SK-MEL-5 (cell line): Measurements from ENCODE around the gene ACTA1. TPM values are rescaled to one million over a fixed set of nuclear protein-coding genes. Genes with fewer than 3 reads are reported as not detected.
"Not testable (repeated sequence)": the region's sequence is repeated elsewhere in the genome, so short reads cannot be mapped to it uniquely, and the experiment has no call there.

Experiments
- DNase-seq: peaks from one replicate; pipeline ENCODE4 v3.0.0-alpha.2; 2016; ENCODE audit warnings: low read depth, low spot score
- in situ Hi-C: cut with HindIII; loops from 2 replicates; pipeline ENCODE4 v1.10.0; 2016; ENCODE audit warnings: low sequenced_read_pairs, high pct_unique_total_duplicates, low pct_unique_long_range_greater_than_20kb
- total RNA-seq: library from RNA; depleted of rRNA; stranded (reverse); fragments of >200 nt; shearing (Covaris generic); gene quantifications from 2 replicates; pipeline ENCODE4 v1.2.3, GENCODE V29; 2014

ACTA1 gene
- total RNA-seq, 1 experiment from 2014 or later, result 0.16 TPM

DNA sequence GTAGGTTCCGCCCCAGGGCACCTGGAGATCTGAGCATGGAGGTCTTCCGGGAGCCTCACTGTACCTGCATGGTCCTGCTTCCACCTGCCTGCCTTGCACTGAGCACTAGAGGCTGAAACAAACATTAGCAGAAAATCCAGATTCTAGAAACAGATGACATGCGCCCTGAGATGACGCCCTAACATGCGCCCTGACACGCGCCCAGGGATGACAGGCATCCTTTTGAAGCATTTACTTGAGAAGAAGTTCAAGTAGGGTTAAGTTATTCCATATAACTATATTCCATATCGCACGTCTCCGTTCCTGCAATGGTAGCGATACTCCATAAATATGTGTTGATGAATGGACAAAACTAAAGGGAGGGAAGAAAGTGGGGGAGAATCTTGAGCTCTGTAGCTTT is 13.7 kb downstream of the ACTA1 start:
- no peak for DNase-seq
- in situ Hi-C loops, result no loop called here

DNA sequence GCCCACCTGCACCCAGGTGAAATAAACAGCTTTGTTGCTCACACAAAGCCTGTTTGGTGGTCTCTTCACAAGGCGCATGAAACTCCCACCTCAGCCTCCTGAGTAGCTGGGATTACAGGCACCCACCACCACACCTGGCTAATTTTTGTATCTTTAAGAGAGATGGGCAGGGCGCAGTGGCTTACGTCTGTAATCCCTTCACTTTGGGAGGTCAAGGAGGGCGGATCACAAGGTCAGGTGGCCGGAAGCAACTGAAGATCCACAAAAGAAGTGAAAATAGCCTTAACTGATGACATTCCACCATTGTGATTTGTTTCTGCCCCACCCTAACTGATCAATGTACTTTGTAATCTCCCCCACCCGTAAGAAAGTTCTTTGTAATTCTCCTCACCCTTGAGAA is 15.3 kb downstream of the ACTA1 start:
- in situ Hi-C loops, DNase-seq: not testable (repeated sequence)

DNA sequence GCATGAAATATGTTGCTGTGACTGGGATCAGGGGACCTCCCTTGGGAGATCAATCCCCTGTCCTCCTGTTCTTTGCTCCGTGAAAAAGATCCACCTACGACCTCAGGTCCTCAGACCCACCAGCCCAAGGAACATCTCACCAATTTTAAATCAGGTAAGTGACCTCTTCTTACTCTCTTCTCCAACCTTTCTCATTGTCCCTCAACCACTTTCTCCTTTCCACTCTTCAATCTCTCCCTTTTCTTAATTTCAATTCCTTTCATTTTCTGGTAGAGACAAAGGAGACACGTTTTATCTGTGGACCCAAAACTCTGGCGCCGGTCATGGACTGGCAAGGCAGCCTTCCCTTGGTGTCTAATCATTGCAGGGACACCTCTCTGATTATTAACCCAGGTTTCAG is 21.1 kb downstream of the ACTA1 start:
- in situ Hi-C loops, result not testable (repeated sequence)

DNA sequence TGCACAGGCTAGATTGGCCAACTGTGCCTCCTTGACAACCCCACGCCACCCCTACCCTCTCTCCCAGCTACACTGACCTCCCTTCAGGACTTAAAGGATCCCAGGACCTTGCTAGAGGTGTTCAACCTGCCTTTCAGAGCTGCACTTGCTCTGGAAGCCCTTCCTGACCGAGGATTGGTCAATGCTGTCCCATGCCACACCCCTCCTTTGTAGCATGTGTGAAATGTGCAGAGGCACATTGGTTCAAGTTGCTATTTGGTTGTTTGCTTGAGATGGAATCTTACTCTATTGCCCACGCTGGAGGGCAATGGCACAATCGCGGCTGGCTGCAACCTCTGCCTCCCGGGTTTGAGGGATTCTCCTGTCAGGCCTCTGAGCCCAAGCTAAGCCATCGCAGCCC is 21.8 kb downstream of the ACTA1 start:
- DNase-seq, result no peak
- in situ Hi-C loops, result no loop called here

More for the DNA sequence above, 21.1 kb downstream of the ACTA1 start:
- DNase-seq, result not testable (repeated sequence)

DNA sequence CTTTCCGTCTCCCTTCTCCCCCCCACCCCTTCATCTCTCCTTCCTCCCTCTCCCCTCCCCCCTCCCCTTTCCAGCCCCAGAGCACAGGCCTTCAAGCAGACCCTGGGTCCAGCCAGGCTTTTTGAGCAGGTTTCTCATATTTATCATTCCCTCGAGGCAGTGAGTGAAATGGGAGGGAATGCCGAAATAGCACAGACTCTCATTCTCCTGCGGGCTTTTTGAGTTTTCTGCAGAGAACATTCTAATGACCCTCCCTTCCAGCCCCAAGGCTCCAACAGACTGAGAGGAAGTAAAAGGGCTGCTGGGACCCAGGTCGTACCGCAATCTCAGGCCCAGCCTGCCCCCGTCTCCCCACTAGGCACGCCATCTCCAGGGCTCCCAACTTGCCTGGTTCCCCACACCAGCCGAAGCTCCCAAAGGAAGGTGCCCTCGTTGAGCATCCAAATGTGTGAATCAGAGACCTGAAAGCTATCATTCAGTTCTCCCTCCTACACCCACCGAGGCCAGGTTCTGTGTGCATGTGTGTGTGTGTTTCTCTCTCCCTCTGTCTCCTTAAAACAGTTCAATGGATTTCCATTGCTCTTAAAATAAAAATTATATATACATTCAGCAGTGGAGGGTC is 22.3 kb downstream of the ACTA1 start:
- in situ Hi-C loops, result no loop called here
- no peak for DNase-seq

DNA sequence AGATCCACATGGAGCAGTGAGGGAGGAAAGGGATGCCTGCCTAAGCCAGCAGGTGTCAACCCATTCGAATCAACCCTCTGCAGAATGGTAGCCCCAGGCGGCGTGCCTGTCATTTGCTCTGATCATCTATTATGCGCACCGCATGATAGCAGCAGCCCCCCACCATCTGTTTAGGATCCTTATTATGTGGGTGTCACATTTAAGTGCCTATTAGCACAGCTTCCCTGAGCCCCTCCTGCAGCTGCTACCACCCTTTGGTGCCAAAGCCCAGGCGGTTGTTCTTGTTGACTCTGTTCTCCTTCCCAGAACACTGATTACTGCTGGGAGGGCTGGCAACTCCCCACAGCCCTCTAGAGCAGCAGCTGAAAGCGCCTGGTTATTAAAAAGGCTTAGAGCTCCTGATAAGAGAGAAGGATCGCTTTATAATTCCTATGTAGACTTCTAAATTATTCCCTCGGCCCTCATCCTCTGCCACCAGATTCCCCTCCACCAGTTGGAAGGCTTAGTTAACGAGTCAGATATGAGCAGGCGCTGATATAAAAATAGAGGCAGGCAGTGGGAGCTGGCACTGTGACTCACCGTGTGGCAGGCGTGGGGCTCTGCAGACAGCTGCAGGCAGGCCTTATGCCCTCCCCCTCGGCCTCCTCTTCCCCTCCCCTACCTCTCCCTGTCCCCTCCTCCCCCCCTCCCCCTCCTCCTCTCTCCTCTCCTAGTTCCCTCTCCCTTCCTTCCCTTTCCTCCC is 23.0 kb downstream of the ACTA1 start:
- in situ Hi-C loops, result no loop called here
- peak; percentile 52 for DNase-seq

DNA sequence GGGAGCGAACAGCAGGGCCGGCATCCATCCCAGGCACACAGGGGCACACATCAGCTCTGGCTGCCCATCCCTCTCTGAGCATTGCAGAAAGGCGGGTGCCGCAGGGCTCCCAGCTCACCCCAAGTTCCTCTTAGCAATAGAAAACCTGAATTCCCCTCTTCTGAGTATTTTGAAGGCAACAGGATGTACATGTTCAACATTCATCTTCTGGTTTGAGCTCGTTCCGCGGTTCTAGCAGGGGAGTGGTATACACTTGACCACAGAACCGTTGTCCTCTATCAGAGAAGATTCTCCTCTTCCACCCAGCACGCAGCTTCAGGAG is 23.6 kb downstream of the ACTA1 start:
- in situ Hi-C loops, result no loop called here
- no peak for DNase-seq

DNA sequence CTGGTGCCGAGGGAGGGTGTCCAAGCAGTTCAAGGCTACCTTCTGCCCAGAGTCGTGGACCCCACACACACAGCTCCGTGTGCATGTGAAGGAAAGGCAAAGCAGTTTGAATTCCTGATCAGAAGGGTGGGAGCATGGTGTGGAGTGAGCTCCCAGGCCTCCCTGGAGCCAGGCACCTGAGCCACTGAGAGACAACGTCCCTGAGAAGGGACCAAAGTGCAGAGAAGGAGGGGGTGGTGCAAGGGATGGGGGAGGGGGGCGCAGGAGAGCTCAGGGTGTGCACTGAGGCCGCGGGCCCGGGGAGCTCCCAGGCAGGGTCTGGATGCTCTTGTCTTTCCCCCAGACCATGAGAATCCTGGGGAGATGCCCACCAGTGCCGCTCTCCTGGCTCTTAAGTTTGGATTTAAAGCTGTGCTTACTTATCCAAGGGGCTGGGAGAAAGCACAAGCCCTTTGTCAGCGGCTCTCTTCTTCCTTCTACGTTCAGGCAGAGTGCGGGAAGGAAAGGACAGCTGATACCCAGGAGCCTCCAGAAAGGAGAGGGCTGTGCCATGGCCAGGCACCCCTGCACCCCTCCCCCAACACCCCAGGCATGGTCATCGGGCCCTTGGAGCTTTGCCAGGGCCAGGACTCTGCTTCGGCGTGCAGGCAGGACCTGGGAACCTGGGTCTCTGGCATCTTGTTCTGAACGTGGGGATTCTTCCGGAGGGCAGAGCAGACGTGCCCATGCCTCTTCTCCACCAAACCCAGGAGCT is 24.1 kb downstream of the ACTA1 start:
- no peak for DNase-seq
- in situ Hi-C loops, result no loop called here

DNA sequence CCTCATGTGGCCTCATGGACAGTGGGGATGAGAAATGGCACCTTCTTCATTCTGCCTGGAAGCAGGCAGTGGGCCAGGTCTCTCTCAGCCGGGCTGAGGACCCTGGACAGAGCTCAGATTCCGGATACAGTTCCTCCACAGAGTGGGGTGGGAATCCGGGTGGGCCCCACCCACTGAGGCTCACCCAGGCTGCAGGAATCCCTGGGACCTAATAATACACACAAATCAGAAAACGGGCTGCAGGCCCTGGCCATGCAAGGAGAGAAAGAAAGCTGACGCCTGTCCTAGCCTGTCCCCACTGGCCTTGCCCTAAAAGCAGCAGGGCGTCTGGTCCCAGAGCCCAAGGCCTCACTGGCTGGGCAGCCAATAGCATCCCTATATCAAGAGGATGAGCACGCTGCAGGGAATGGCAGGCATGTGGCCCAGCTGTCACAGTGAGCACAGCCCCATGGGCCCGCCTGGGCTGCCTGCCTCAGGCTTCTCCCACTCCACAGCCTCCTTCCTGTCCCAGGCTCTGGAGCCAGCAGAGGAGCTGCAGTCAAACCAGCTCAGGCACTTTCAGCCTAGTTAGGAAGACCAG is 25.3 kb downstream of the ACTA1 start:
- no peak for DNase-seq
- in situ Hi-C loops, result no loop called here

DNA sequence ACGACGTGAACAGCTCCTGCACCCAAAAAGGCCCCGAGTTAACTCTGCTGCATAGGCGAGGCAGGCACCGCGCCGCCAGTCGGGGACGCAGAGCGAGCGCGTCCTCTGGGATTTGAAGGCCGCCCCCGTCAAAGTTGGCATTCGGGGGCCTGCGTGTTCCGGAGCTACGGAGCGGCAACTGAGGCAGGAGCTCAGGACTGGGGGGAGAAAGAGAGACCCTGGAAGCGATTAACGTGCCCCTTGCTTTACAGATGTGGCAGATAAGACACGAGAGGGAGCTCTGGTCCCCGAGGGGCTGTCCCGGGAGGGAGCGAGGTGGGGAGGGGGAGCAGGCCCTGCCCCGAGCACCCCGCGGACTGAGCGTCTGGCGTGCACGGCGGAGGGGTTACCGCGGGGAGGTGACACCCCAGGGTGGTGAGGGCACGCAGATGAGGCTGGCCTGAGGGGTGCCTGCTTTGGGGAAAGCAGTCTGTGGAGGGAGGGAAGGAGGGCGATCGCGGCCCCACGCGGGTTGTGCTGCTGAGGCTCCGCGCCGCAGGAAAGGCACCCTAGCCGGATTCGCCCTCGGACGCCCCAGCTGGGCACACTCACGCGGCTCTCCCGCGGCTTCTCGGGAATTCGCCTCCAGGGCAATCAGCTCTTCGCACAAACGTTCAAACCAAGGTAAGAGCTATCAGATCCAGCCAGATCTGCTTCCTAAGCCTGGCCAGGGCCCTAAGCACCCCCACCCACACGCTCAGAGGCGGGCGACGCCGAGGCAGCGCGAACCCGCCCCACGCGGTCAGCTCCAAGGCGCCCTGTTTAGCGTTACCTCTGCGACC is 26.5 kb downstream of the ACTA1 start:
- no peak for DNase-seq
- in situ Hi-C loops, result no loop called here

DNA sequence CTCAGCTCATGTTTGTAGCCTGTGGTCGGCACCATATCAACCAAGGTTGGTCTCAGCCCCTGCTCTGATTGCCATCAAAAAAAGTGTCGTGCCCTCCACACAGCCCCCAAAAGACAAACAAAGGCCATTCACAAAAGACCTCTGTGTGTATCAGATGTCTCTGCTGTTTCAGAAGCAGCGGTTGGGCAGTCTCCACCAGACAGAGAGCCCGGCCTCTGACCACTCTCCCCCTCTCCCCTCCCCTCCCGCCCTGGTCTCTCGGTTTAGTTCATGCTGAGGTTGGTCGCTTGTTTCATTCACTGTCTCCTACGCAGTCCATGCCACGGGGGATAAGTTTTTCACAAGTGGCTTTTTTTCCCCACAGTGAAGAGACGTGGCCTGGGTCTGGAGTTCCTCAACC is 27.1 kb downstream of the ACTA1 start:
- in situ Hi-C loops, result no loop called here
- no peak for DNase-seq

DNA sequence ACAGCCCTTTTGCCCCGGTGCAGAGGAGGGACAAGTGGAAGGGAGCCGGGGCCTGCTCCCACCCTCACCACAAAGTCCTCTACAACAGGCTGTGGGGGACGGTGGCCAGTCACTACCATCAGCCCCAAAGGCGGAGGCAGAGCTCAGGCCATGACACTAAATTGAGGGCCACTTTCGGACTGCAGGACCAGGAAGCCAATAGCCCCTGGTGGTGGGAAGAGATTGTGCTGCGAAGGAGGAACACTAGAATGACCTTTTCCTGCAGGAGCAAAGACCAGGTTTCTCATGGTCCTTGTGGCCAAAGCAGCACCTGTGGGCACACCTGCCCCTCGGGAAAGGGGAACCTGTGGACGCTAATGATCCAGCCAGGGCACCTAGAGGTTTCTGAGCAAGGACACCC is 30.3 kb downstream of the ACTA1 start:
- DNase-seq, result no peak
- in situ Hi-C loops, result no loop called here

DNA sequence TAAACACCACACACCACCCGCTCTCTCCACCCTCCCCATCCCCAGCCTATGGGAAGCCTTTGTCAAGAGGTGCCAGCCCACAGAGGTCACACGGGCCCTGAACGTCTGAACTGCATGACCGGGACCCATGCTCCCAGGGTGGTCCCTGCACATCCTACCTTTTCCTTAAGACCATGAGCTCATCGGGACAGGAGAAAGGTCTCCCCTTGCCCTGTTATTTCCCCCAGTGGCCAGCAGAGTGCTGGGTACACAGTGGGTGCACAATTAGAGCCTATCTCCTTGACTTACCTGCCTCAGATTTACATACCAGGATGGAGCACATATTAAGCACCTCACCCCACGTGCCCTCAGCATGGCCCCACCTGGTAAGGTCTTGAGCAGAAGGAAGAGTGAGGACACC is 30.9 kb downstream of the ACTA1 start:
- DNase-seq, result no peak
- in situ Hi-C loops, result no loop called here

DNA sequence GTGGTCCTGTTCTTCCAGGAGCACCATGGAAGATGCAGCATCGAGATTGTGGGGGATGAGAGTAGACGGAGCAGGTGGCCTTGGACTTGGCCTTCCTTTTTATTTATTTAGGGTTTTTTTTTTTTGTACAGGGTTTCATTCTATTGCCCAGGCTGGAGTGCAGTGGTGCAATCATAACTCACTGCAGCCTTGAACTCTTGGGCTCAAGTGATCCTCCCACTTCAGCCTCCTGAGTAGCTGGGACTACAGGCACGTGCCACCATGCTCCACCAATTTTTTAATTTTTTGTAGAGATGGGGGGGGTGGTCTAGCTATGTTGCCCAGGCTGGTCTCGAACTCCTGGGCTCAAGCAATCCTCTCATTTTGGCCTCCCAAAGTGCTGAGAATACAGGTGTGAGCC is 31.6 kb downstream of the ACTA1 start:
- in situ Hi-C loops, DNase-seq: not testable (repeated sequence)

DNA sequence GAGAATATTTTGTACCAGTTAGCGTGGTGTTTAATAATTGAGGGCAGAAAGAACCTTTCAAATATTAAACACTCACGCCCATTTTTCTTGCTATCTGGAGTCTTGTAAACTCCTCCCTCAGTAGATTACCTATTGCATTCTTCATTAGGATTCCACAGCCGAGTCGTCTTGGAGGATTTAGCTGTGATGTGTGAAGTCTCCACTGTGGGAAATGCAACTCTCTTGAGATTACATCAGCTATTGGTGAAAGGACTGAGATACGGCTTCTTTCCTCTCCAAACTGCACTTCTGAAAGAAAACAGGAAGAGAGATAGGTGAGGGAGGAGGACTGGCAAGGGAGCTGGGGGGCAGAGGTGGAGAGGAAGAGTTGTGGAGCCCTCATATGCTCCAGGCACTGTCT is 36.1 kb downstream of the ACTA1 start:
- in situ Hi-C loops, result no loop called here
- DNase-seq, result no peak

DNA sequence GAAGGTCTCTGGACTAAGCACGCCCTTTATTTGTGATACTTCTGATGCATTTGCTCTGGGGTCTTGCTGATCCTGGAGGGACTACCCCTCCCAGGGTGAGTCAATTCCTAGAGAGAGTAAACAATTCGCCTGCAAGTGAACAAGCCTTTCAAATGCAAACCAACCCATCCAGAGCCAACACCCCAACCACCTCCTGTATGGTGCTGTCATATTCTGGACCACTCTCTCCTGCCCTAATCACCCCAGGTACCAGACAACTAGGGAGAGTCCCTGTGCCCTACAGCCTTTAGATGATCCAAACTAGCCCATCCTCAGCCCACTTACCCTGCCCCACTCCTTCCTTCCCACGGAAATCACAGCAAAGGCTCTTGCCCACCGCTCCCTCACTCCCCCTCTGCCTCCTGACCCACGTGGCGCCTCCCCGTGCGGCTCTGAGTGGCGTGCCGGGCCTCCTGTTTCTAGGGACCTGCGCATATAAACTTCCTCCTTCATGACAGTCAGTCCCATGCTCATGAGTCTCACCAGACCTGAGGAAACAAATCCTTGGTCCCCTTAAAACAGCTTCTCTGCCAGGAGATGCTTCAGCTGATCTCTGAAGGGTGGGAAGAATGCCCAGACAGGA is 37.2 kb downstream of the ACTA1 start:
- in situ Hi-C loops, result no loop called here
- DNase-seq, result no peak

DNA sequence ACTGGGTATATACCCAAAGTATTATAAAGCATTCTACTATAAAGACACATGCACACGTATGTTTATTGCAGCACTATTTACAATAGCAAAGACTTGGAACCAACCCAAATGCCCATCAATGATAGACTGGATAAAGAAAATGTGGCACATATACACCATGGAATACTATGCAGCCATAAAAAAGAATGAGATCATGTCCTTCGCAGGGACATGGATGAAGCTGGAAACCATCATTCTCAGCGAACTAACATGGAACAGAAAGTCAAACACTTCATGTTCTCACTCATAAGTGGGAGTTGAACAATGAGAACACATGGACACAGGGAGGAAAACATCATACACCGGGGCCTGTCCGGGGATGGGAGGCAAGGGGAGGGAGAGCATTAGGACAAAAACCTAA is 39.4 kb downstream of the ACTA1 start:
- DNase-seq, in situ Hi-C loops: not testable (repeated sequence)
